Endothelial cell of umbilical vein (primary cell): ENCODE measurements around the gene AKT3.

Source experiments
- CTCF ChIP-seq, 2 donors: IDR thresholded peaks; 1 replicate in 1 of 2; 2 replicates in 1 of 2; pipeline ENCODE4 v1.5.1; 2011; ENCODE audit warnings: low read length in 2 of 2, mild to moderate bottlenecking in 2 of 2, moderate library complexity in 2 of 2, control low read depth in 1 of 2, inconsistent platforms in 1 of 2, low read depth in 1 of 2; ENCODE audit not compliant: insufficient read depth in 1 of 2; ENCODE audit errors: extremely low read depth in 1 of 2
- EZH2 ChIP-seq: IDR thresholded peaks from 2 replicates; pipeline ENCODE4 v1.6.1; 2012; ENCODE audit warnings: borderline replicate concordance, low read depth, mild to moderate bottlenecking, moderate library complexity, low read length, inconsistent platforms; ENCODE audit not compliant: severe bottlenecking
- MAX ChIP-seq: IDR thresholded peaks from 2 replicates; pipeline ENCODE4 v1.6.1; 2011; ENCODE audit not compliant: insufficient read depth, insufficient read length
- MYC ChIP-seq: IDR thresholded peaks from one replicate; pipeline ENCODE4 v1.6.1; 2011; ENCODE audit warnings: mild to moderate bottlenecking, low read depth, low read length
- POLR2A ChIP-seq: IDR thresholded peaks from 2 replicates; pipeline ENCODE4 v1.6.1; 2012; ENCODE audit warnings: low read depth, mild to moderate bottlenecking, control low read depth, low read length

DNA sequence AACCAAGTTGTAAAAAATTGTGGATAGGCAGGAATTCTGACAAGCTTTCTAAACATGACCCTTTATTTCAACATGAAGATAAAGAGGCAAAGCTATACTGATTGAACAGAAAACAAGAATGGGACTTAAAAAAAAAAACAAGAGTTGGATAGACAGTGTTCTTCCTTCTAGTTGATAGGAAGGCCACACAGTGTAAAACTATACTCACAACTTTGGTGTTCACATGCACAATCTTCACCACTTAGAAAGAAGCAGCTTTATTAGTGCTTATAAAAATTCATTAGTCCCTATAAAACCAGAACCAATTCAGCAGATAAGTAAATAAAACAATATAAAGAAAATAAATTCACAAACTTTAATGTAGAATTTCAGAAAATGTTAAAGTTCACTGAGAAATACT is 101.8 kb downstream of the AKT3 start:
- no peak for TF ChIP-seq EZH2
- TF ChIP-seq CTCF (IDR thresholded peaks at IDR 0.05; ENCODE audit: extremely low read depth in 1 of 2, insufficient read depth in 1 of 2, low read depth in 1 of 2, low read length in 2 of 2): no peak
- TF ChIP-seq MAX: no peak
- no peak for TF ChIP-seq POLR2A
- no peak for TF ChIP-seq MYC
